Fibroblast of pulmonary artery (primary cell): Measurements from ENCODE around the gene TCAIM.

Experiments used
- DNase-seq: peaks from one replicate; pipeline ENCODE4 v3.0.0-alpha.2; 2010; ENCODE audit warnings: low read depth
- H3K4me3 ChIP-seq: replicated peaks from 2 replicates; pipeline ENCODE4 v1.5.1; 2011; ENCODE audit warnings: low read depth, mild to moderate bottlenecking, control low read depth, low read length, moderate library complexity
- TF ChIP-seq, protein P1 (sequence below): IDR thresholded peaks from 2 replicates; pipeline ENCODE4 v1.5.1; 2011; ENCODE audit warnings: mild to moderate bottlenecking, control low read depth, low read length, inconsistent platforms; ENCODE audit errors: missing control alignments

Gene TCAIM

DNA sequence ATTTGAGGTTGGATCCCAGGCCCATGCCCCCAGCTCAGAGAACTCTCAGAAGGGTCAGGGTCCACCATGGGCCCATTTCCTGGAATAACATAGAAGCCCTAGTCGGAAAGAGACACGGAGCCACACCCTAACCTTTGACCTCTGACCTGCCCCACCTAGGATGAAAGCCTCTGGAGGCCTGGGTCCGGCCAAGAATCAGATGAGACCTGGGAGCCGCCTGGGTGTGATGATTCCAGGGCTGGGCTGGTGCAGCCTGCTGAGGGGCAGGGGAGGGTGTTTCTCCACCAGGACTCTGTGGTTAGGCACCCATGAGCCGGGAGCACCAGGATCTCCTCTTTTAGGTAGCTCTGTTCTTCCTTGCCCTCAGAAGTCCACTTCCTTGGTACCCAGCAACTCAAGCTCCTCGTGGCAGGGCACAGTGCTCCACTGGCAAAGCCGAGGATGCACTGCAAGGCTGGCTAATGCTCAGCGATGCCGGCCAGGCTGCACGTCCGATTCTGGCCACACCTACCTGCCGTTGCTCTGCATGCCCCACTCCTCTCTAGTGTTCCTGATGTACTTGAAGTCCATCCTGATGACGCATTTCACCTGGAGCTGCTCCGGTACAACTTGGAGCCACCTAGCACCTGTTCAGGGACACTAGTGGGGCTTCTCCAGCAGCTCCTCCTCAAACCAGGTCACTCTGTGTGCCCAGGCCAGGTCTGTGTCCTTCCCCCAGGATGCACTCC, 81.5 kb downstream of the TCAIM start:
- TF ChIP-seq, protein P1, sequence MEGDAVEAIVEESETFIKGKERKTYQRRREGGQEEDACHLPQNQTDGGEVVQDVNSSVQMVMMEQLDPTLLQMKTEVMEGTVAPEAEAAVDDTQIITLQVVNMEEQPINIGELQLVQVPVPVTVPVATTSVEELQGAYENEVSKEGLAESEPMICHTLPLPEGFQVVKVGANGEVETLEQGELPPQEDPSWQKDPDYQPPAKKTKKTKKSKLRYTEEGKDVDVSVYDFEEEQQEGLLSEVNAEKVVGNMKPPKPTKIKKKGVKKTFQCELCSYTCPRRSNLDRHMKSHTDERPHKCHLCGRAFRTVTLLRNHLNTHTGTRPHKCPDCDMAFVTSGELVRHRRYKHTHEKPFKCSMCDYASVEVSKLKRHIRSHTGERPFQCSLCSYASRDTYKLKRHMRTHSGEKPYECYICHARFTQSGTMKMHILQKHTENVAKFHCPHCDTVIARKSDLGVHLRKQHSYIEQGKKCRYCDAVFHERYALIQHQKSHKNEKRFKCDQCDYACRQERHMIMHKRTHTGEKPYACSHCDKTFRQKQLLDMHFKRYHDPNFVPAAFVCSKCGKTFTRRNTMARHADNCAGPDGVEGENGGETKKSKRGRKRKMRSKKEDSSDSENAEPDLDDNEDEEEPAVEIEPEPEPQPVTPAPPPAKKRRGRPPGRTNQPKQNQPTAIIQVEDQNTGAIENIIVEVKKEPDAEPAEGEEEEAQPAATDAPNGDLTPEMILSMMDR = no peak
- DNase-seq = no peak
- no peak overlapping the region for H3K4me3 ChIP-seq

- TF ChIP-seq, protein P1 = no peak
- no peak for DNase-seq
Observed at GRCh38 chr3:44420676-44421075, 82.1 kb downstream of the TCAIM start.

DNA sequence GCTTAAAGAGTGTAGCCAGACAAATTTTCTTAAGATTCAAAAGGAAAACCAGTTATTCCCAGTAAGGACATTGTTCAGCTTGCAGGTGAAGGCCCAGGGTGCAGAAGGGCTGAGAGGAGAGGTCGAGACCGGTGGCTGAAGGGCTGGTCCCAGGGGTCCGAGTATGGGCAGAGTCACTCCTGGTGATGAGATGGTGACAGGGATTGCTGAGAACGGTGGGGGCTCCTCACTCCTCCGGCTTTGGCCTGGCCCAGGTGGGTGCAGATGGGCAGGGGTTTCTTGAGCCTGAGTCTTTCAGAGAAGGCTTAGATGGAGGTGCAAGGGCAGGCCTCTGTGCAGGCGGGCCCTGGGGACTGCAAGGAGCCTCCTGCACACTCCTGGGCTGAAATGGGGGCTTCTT, 82.7 kb downstream of the TCAIM start:
- H3K4me3 ChIP-seq = no peak overlapping the region
- TF ChIP-seq, protein P1 = no peak
- no peak for DNase-seq

More at GRCh38 chr3:44420676-44421075, 82.1 kb downstream of the TCAIM start:
- H3K4me3 ChIP-seq = no peak overlapping the region

GRCh38 chr3:44424758-44425157, 86.2 kb downstream of the TCAIM start:
- H3K4me3 ChIP-seq = no peak overlapping the region
- DNase-seq = no peak
- TF ChIP-seq, protein P1 = no peak

GRCh38 chr3:44427683-44428082, 89.1 kb downstream of the TCAIM start:
- no peak for DNase-seq

GRCh38 chr3:44428910-44429309, 90.3 kb downstream of the TCAIM start:
- TF ChIP-seq, protein P1 = no peak
- no peak for DNase-seq
- H3K4me3 ChIP-seq = no peak overlapping the region

More at GRCh38 chr3:44427683-44428082, 89.1 kb downstream of the TCAIM start:
- TF ChIP-seq, protein P1 = no peak
- no peak overlapping the region for H3K4me3 ChIP-seq

GRCh38 chr3:44429459-44429858, 90.9 kb downstream of the TCAIM start:
- TF ChIP-seq, protein P1 = no peak
- H3K4me3 ChIP-seq = no peak overlapping the region
- DNase-seq = no peak
